Peyer's patch (tissue), 4 donors: ENCODE measurements around the gene TRIM38.

Experiments used
- CTCF ChIP-seq, 6 experiments: fragments of 450-650 bp in 4 of 6; fragments of 200-600 bp in 2 of 6; sonication (generic) in 1 of 6; IDR thresholded peaks; one replicate each; pipeline ENCODE4 v1.5.1; 2017 to 2019; ENCODE audit warnings: antibody characterized with exemption in 6 of 6, mild to moderate bottlenecking in 3 of 6, moderate library complexity in 1 of 6
- POLR2A ChIP-seq, 2 donors: fragments of 450-650 bp; IDR thresholded peaks; one replicate each; pipeline ENCODE4 v1.5.1; 2017; ENCODE audit warnings: antibody characterized with exemption in 2 of 2, mild to moderate bottlenecking in 2 of 2, moderate library complexity in 2 of 2

DNA sequence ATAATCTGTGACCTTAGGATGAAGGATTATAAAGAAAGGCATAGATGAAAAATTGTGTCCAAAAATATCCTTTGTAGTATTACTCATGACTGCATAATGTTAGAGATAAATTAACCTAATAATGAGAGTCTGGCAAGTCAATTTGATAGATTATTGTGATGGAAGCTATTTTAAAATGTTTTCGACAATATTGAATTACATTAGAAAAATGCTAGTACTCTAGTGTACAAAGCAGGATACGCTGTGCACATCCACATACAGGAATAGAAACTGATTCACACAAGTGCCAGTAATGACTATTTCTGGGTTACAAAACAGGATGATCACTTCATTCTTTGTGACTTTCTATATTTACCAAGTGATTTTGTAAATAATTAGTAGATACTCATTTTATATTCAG is 35.4 kb upstream of the TRIM38 start:
- no peak for TF ChIP-seq CTCF (IDR thresholded peaks at IDR 0.05)
- no peak for TF ChIP-seq POLR2A (IDR thresholded peaks at IDR 0.05)
